HEK293T (cell line): ENCODE measurements around the gene IMPDH1.

ENCODE experiments used
- CTCF ChIA-PET: fragments of 350-600 bp; formaldehyde crosslinking; extraction: SDS; loops from one replicate; lab custom pipeline; 2021; ENCODE audit warnings: antibody characterized with exemption, inconsistent platforms; lab: Yijun Ruan, JAX
- POLR2A ChIA-PET: fragments of 350-600 bp; formaldehyde crosslinking; extraction: SDS; loops from one replicate; lab custom pipeline; 2020; ENCODE audit warnings: antibody characterized with exemption, inconsistent platforms; lab: Yijun Ruan, JAX
- DNase-seq: peaks from one replicate; pipeline ENCODE4 v3.0.0; 2012; ENCODE audit warnings: mixed read lengths; ENCODE audit errors: extremely low spot score
- ARNT ChIP-seq: fragments of 450-650 bp; IDR thresholded peaks from 2 replicates; pipeline ENCODE4 v1.6.1; 2017; ENCODE audit warnings: mild to moderate bottlenecking
- BHLHE40 ChIP-seq: fragments of 450-650 bp; IDR thresholded peaks from 2 replicates; pipeline ENCODE4 v1.6.1; 2016; ENCODE audit warnings: mild to moderate bottlenecking, moderate library complexity, borderline replicate concordance
- CTBP1 ChIP-seq: fragments of 450-650 bp; IDR thresholded peaks from 2 replicates; pipeline ENCODE4 v1.6.1; 2016; ENCODE audit warnings: borderline replicate concordance
- ELF4 ChIP-seq: fragments of 450-650 bp; IDR thresholded peaks from 2 replicates; pipeline ENCODE4 v1.6.1; 2017; ENCODE audit warnings: antibody characterized with exemption
- FOXA1 ChIP-seq: fragments of 450-650 bp; IDR thresholded peaks from 2 replicates; pipeline ENCODE4 v1.6.1; 2016; ENCODE audit warnings: mild to moderate bottlenecking
- FOXK2 ChIP-seq: fragments of 450-650 bp; IDR thresholded peaks from 2 replicates; pipeline ENCODE4 v1.6.1; 2016; ENCODE audit warnings: mild to moderate bottlenecking
- FOXM1 ChIP-seq: fragments of 450-650 bp; IDR thresholded peaks from 2 replicates; pipeline ENCODE4 v1.6.1; 2017; ENCODE audit warnings: mild to moderate bottlenecking, borderline replicate concordance
- HDGF ChIP-seq: fragments of 450-650 bp; IDR thresholded peaks from 2 replicates; pipeline ENCODE4 v1.6.1; 2017; ENCODE audit warnings: antibody characterized with exemption, borderline replicate concordance
- L3MBTL2 ChIP-seq: fragments of 450-650 bp; conservative IDR thresholded peaks from 2 replicates; pipeline ENCODE4 v1.6.1; 2016; ENCODE audit warnings: mild to moderate bottlenecking
- LEF1 ChIP-seq: fragments of 450-650 bp; IDR thresholded peaks from 2 replicates; pipeline ENCODE4 v1.6.1; 2017; ENCODE audit warnings: mild to moderate bottlenecking, borderline replicate concordance
- NFRKB ChIP-seq: fragments of 450-650 bp; IDR thresholded peaks from 2 replicates; pipeline ENCODE4 v1.6.1; 2016; ENCODE audit warnings: mild to moderate bottlenecking, moderate library complexity
- SP1 ChIP-seq: fragments of 450-650 bp; IDR thresholded peaks from 2 replicates; pipeline ENCODE4 v1.6.1; 2017
- SUZ12 ChIP-seq: fragments of 450-650 bp; IDR thresholded peaks from 2 replicates; pipeline ENCODE4 v1.6.1; 2016; ENCODE audit warnings: mild to moderate bottlenecking
- TARDBP ChIP-seq: fragments of 450-650 bp; IDR thresholded peaks from 2 replicates; pipeline ENCODE4 v1.6.1; 2016
- ZNF384 ChIP-seq: fragments of 450-650 bp; IDR thresholded peaks from 2 replicates; pipeline ENCODE4 v1.6.1; 2016
- TF ChIP-seq, protein P1 (sequence below): fragments of 450-650 bp; IDR thresholded peaks from 2 replicates; pipeline ENCODE4 v1.6.1; 2016

The IMPDH1 gene

DNA sequence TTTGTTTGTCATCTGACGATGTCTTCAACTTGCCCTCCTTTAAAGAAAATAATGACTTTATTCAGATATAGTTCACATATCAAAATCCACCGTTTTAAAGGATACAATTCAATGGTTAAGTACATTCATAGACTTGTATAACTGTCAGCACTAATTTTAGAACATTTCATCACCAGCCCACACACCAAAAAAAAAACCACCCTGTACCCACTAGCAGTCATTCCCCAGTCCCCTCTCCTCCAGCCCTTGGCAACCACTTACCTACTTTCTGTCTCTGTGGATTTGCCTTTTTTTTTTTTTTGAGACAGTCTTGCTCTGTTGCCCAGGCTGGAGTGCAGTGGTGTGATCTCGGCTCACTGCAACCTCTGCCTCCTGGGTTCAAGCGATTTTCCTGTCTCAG is 40.6 kb upstream of the IMPDH1 start:
- TF ChIP-seq FOXM1 (no peak), NFRKB (no peak), TARDBP (no peak), ELF4 (no peak), CTBP1 (no peak), FOXK2 (no peak), ZNF384 (no peak), SUZ12 (no peak), BHLHE40 (no peak)
- ChIA-PET POLR2A (no interaction called here), CTCF (no interaction called here)
- DNase-seq: no peak

DNA sequence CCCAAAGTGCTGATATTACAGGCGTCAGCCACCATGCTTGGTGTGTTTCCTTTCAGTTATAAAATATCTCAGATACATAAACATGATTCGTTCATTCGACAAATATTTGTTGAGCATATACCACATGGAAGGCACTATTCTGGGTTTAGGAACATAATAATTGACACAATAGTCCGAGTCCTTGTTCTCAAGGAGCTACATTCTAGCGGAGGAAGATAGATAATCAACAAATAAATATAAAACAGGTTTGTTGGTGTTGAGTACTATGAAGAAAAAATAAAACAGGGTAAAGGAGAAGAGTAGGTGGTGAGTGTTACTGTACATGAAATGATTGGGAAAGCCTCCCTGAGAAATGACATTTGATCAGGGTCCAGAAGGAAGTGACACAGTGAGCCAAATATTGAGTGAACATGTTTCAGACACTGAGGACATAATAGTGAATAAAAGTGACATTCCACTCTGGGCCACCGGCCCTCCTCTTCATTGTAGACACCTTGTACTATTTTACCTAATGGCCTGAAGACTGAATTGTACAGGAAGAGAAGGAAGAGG is 39.0 kb upstream of the IMPDH1 start:
- ChIA-PET POLR2A (no interaction called here), CTCF (interaction anchor here (1.0 kb wide), 1 partner anchor 11 kb away, joined by 3 read pairs; no protein-coding TSS in a partner anchor)
- TF ChIP-seq, protein P1, sequence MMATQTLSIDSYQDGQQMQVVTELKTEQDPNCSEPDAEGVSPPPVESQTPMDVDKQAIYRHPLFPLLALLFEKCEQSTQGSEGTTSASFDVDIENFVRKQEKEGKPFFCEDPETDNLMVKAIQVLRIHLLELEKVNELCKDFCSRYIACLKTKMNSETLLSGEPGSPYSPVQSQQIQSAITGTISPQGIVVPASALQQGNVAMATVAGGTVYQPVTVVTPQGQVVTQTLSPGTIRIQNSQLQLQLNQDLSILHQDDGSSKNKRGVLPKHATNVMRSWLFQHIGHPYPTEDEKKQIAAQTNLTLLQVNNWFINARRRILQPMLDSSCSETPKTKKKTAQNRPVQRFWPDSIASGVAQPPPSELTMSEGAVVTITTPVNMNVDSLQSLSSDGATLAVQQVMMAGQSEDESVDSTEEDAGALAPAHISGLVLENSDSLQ: no peak
- TF ChIP-seq BHLHE40 (no peak), NFRKB (no peak), TARDBP (no peak)
- no peak for DNase-seq

DNA sequence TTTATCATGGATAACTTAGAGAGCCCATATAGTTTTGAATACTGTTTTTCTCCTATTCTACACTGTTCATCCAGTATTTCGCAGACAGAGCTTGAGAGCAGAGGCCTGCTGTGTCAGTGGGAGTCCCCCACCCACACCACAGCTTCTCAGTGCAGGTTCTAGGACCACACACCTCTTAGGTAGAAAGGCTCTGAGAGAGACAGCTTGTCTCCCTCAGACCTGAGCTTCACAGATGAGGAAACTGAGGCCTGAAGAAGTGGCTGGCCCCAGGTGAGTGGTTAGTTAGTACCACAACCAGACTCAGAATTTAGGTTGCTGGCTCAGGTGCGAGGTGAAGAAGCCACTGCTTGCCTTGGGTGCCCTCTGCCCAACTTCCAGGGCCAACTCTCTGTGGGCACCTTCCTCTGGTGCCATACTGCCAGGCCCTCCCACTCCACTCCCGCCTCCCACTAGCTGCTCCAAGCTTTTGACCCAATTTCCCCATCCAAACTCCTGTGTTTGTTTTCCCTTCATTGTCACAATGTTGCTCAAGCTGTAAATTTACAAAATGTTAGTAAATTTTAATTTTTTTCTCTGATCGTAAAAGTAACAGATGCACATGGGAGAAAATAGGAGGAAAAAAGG is 38.3 kb upstream of the IMPDH1 start:
- ChIA-PET POLR2A (no interaction called here), CTCF (no interaction called here)
- DNase-seq: no peak
- no peak for TF ChIP-seq ZNF384
- TF ChIP-seq ELF4: no peak
- no peak for TF ChIP-seq HDGF
- TF ChIP-seq L3MBTL2: no peak
- no peak for TF ChIP-seq FOXK2
- no peak for TF ChIP-seq SUZ12
- TF ChIP-seq, protein P1: no peak
- no peak for TF ChIP-seq FOXA1
- TF ChIP-seq SP1: no peak

DNA sequence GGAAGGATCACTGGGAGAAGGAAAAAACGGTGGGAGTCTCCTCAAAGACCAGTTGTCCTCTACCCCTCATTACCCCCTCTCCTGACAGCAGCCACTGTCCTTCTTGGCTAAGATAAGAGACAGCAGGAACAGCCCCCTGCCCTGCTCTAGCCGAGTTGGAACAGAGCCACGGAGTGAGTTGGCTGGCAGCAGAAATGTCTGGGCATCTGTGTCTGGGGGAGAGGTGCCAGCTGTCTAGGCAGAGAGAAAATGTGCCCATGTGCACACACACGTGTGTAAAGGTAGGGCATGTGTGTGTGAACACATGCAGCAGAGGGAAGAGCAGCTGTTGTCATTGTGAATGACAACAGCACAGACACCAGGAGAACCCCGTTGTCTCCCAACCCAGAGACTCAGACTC is 36.5 kb upstream of the IMPDH1 start:
- CTCF ChIA-PET: no interaction called here
- POLR2A ChIA-PET: no interaction called here
- no peak for DNase-seq
- TF ChIP-seq ZNF384: no peak
- no peak for TF ChIP-seq L3MBTL2
- no peak for TF ChIP-seq SUZ12
- TF ChIP-seq FOXA1: no peak
- no peak for TF ChIP-seq TARDBP
- TF ChIP-seq CTBP1: no peak
- TF ChIP-seq FOXM1: no peak

DNA sequence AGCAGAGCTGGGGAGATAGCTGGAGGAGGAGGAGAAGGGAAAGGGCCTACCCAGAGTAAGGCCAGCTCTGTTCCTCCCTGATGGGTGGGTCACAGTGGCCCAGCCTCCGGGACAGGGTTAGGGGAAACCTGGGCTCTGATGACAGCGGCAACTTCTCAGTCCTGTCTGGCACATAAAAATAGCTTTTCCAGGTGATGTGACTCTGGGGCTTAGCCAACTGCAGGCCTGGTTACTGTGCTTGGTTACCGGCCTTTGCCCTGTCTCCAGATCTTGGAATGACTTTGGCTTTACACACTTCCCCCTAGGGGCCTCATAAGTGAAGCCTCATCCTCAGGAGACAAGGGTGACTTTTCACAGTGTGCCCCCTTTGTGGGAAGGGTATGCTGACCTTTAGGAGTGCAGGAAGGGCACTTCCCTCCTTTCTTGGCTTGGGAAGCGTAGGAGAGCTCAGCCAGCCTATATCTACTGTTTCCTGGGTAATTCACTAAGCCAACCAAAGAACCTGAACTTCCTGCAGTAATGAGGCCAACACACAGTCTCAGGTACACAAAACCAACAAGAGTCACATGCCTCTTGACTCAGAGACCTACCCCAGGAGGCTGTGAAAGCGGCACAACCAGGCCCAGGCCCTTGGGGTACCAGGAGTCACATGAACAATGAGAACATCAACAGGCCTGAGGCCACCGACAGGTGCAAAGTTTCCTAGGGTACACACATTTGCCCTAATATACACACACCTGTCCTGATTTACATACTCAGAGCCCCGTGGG is 34.2 kb upstream of the IMPDH1 start:
- POLR2A ChIA-PET: interaction anchor here (0.6 to 2.5 kb wide), 2 partner anchors 11 to 16 kb away, joined by 3 to 21 read pairs; partner anchors contain the start of gene HILPDA
- TF ChIP-seq SP1 (no peak), TARDBP (no peak)
- CTCF ChIA-PET: interaction anchor here (0.6 to 1.5 kb wide), 4 partner anchors 11 to 53 kb away, joined by 3 to 5 read pairs (median 4); partner anchors contain the start of gene HILPDA
- no peak for DNase-seq

DNA sequence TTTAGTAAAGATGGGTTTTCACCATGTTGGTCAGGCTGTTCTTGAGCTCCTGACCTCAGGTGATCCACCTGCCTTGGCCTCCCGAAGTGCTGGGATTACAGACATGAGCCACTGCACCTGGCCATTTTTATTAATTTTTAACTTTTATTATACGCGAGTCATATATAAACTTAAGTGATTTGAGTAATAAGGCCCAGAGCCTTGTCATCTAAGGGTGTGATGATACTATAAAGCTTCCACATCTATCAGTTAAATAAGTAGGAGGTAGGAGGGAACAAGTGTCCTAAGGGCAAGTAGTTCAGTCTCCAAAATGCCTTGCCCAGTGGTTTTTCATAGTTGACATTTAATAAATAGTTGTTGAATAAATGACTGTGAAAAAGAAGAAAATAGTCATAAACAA is 32.6 kb upstream of the IMPDH1 start:
- no peak for DNase-seq
- TF ChIP-seq CTBP1 (no peak), FOXM1 (no peak), BHLHE40 (no peak), LEF1 (no peak), ARNT (no peak), FOXA1 (no peak), L3MBTL2 (no peak), ELF4 (no peak), NFRKB (no peak), HDGF (no peak), FOXK2 (no peak)
- TF ChIP-seq, protein P1: no peak
- CTCF ChIA-PET: interaction anchor here (1.1 to 1.3 kb wide), 2 partner anchors 13 to 17 kb away, joined by 3 to 9 read pairs; partner anchors contain the start of gene HILPDA
- POLR2A ChIA-PET: interaction anchor here (2.7 kb wide), 1 partner anchor 13 kb away, joined by 9 read pairs; the partner anchor contains the start of gene HILPDA
